H9 (cell line): ENCODE measurements around the gene TKFC. TPM values are rescaled to one million over a fixed set of nuclear protein-coding genes. Genes with fewer than 3 reads are reported as not detected.

Experiments used
- DNase-seq: peaks from one replicate; pipeline ENCODE4 v3.0.0-alpha.2; 2017
- H2AFZ ChIP-seq: one replicate; pipeline ENCODE4 v1.6.1; 2013; ENCODE audit warnings: mild to moderate bottlenecking, low read length, control low read depth, moderate library complexity
- H2AK5ac ChIP-seq: 2 replicates; pipeline ENCODE4 v1.6.1; 2013; ENCODE audit warnings: low read length, control low read depth, mixed read lengths; ENCODE audit not compliant: insufficient read length
- H2BK120ac ChIP-seq: one replicate; pipeline ENCODE4 v1.6.1; 2013; ENCODE audit warnings: low read depth, mild to moderate bottlenecking, low read length, control low read depth, inconsistent platforms; ENCODE audit not compliant: poor library complexity, severe bottlenecking
- H2BK12ac ChIP-seq: 2 replicates; pipeline ENCODE4 v1.6.1; 2013; ENCODE audit warnings: low read length, control low read depth, mixed read lengths, low read depth; ENCODE audit not compliant: insufficient read length
- H2BK15ac ChIP-seq: 2 replicates; pipeline ENCODE4 v1.6.1; 2013; ENCODE audit warnings: low read depth, low read length, control low read depth
- H2BK20ac ChIP-seq: one replicate; pipeline ENCODE4 v1.6.1; 2013; ENCODE audit warnings: low read depth, mild to moderate bottlenecking, low read length, control low read depth, inconsistent platforms; ENCODE audit not compliant: poor library complexity, severe bottlenecking
- H2BK5ac ChIP-seq: 2 replicates; pipeline ENCODE4 v1.6.1; 2013; ENCODE audit warnings: low read length, control low read depth, mixed read lengths; ENCODE audit not compliant: insufficient read length
- H3K14ac ChIP-seq: 2 replicates; pipeline ENCODE4 v1.6.1; 2013; ENCODE audit warnings: low read length, control low read depth; ENCODE audit not compliant: insufficient read depth
- H3K18ac ChIP-seq: 2 replicates; pipeline ENCODE4 v1.6.1; 2013; ENCODE audit warnings: low read depth, mild to moderate bottlenecking, mixed read lengths, low read length, control low read depth; ENCODE audit not compliant: insufficient read length
- H3K23ac ChIP-seq: 2 replicates; pipeline ENCODE4 v1.6.1; 2013; ENCODE audit warnings: low read length, control low read depth, mixed read lengths, low read depth; ENCODE audit not compliant: insufficient read length
- H3K23me2 ChIP-seq: 2 replicates; pipeline ENCODE4 v1.6.1; 2013; ENCODE audit warnings: low read depth, mild to moderate bottlenecking, mixed read lengths, low read length, control low read depth; ENCODE audit not compliant: insufficient read length, poor library complexity, severe bottlenecking
- H3K27ac ChIP-seq: 2 replicates; pipeline ENCODE4 v1.5.1; 2013; ENCODE audit warnings: low read length, control low read depth, mixed read lengths, low read depth; ENCODE audit not compliant: insufficient read length
- H3K27me3 ChIP-seq: 2 replicates; pipeline ENCODE4 v1.6.1; 2013; ENCODE audit warnings: low read length, control low read depth, inconsistent platforms; ENCODE audit not compliant: insufficient read depth
- H3K4ac ChIP-seq: 2 replicates; pipeline ENCODE4 v1.6.1; 2013; ENCODE audit warnings: low read depth, mild to moderate bottlenecking, control low read depth, inconsistent platforms, low read length, moderate library complexity
- H3K4me1 ChIP-seq: 2 replicates; pipeline ENCODE4 v1.6.1; 2013; ENCODE audit warnings: low read length, control low read depth, inconsistent platforms; ENCODE audit not compliant: insufficient read depth
- H3K4me2 ChIP-seq: 2 replicates; pipeline ENCODE4 v1.6.1; 2013; ENCODE audit warnings: low read length, control low read depth, mixed read lengths; ENCODE audit not compliant: insufficient read length, insufficient read depth
- H3K56ac ChIP-seq: 2 replicates; pipeline ENCODE4 v1.6.1; 2013; ENCODE audit warnings: low read depth, mild to moderate bottlenecking, mixed read lengths, low read length, control low read depth; ENCODE audit not compliant: insufficient read length
- H3K79me1 ChIP-seq: 2 replicates; pipeline ENCODE4 v1.6.1; 2013; ENCODE audit warnings: low read depth, mild to moderate bottlenecking, moderate library complexity, low read length, control low read depth, inconsistent platforms; ENCODE audit not compliant: insufficient read depth, poor library complexity, severe bottlenecking
- H3K79me2 ChIP-seq: 2 replicates; pipeline ENCODE4 v1.6.1; 2013; ENCODE audit warnings: low read length, control low read depth, inconsistent platforms; ENCODE audit not compliant: insufficient read depth
- H3K9ac ChIP-seq: 2 replicates; pipeline ENCODE4 v1.6.1; 2013; ENCODE audit warnings: low read length, control low read depth, mixed read lengths; ENCODE audit not compliant: insufficient read length; ENCODE audit errors: extremely low read depth
- H3K9me3 ChIP-seq: one replicate; pipeline ENCODE4 v1.6.1; 2013; ENCODE audit warnings: low read depth, low read length, inconsistent platforms; ENCODE audit not compliant: control insufficient read depth
- H3T11ph ChIP-seq: one replicate; pipeline ENCODE4 v1.6.1; 2013; ENCODE audit warnings: mild to moderate bottlenecking, low read length, control low read depth, inconsistent platforms
- H4K20me1 ChIP-seq: one replicate; pipeline ENCODE4 v1.6.1; 2013; ENCODE audit not compliant: control insufficient read depth, insufficient read length, insufficient read depth
- H4K5ac ChIP-seq: 2 replicates; pipeline ENCODE4 v1.6.1; 2013; ENCODE audit warnings: low read depth, mild to moderate bottlenecking, mixed read lengths, low read length, control low read depth; ENCODE audit not compliant: insufficient read length
- H4K8ac ChIP-seq: replicated peaks from 2 replicates; pipeline ENCODE4 v1.6.1; 2013; ENCODE audit warnings: low read length, control low read depth, mixed read lengths, low read depth; ENCODE audit not compliant: insufficient read length
- H4K91ac ChIP-seq: 2 replicates; pipeline ENCODE4 v1.6.1; 2013; ENCODE audit warnings: low read depth, mild to moderate bottlenecking, moderate library complexity, mixed read lengths, low read length, control low read depth; ENCODE audit not compliant: insufficient read length
- H3K27ac Mint-ChIP-seq, 3 experiments: 2 replicates in 2 of 3; 3 replicates in 1 of 3; pipeline ENCODE4 v1.8.0; 2020 to 2021; ENCODE audit warnings: mixed read lengths in 3 of 3, mild to moderate bottlenecking in 1 of 3, moderate library complexity in 1 of 3
- H3K27me3 Mint-ChIP-seq: 2 replicates; pipeline ENCODE4 v1.8.0; 2021; ENCODE audit warnings: low read depth, mild to moderate bottlenecking, moderate library complexity, mixed read lengths
- H3K36me3 Mint-ChIP-seq, 3 experiments: 2 replicates in 2 of 3; 3 replicates in 1 of 3; pipeline ENCODE4 v1.8.0; 2020 to 2021; ENCODE audit warnings: low read depth in 3 of 3, mixed read lengths in 3 of 3; ENCODE audit not compliant: insufficient read depth in 1 of 3
- H3K4me1 Mint-ChIP-seq, 2 experiments: 2 replicates each; pipeline ENCODE4 v1.8.0; 2020; ENCODE audit warnings: mixed read lengths in 2 of 2
- H3K4me3 Mint-ChIP-seq, 2 experiments: 2 replicates in 1 of 2; 3 replicates in 1 of 2; pipeline ENCODE4 v1.8.0; 2020 to 2021; ENCODE audit warnings: mild to moderate bottlenecking in 2 of 2, mixed read lengths in 2 of 2, moderate library complexity in 1 of 2
- H3K9me3 Mint-ChIP-seq, 2 experiments: 2 replicates in 1 of 2; 3 replicates in 1 of 2; pipeline ENCODE4 v1.8.0; 2020; ENCODE audit warnings: mild to moderate bottlenecking in 2 of 2, mixed read lengths in 2 of 2, moderate library complexity in 1 of 2
- WGBS: extraction: QIAGEN DNeasy Blood & Tissue Kit; methylation state at CpG from one replicate; pipeline ENCODE4 v1.1.7; 2013; ENCODE audit warnings: missing lambda C conversion rate, low lambda C conversion rate, mixed read lengths; ENCODE audit not compliant: insufficient read length; ENCODE audit errors: extremely low coverage; 5-methylcytosine and 5-hydroxymethylcytosine counted together
- total RNA-seq: library from RNA; stranded (reverse); gene quantifications from 2 replicates; pipeline ENCODE4 v1.2.1, GENCODE V29; 2021
- TF ChIP-seq, protein P1 (sequence below): fragments of 200-600 bp; sonication (generic); conservative IDR thresholded peaks from 3 replicates; pipeline ENCODE4 v1.8.0; 2021; ENCODE audit warnings: antibody characterized with exemption, mild to moderate bottlenecking

The TKFC gene
- total RNA-seq, 1 experiment from 2014 or later = 59.0 TPM

- Mint-ChIP-seq H3K36me3 (peaks cover 7 to 32% (median 24%) of the 10 kb centered on the region in 3 experiments; a peak in 6 of 7 replicates), H3K27me3 (no peaks in the 10 kb centered on the region), H3K4me3 (no peak overlapping the region), H3K9me3 (no peaks in the 10 kb centered on the region; a peak in 1 of 5 replicates), H3K4me1 (peaks cover 39 to 45% of the 10 kb centered on the region in 2 experiments), H3K27ac (peak overlapping the region; percentile 61 to 87 (median 79); a peak in 5 of 7 replicates)
- Histone ChIP-seq H3K14ac (no peak overlapping the region), H3T11ph (no peak overlapping the region), H3K27ac (no peak overlapping the region), H3K27me3 (no peaks in the 10 kb centered on the region), H2AFZ (no peak overlapping the region), H3K9ac (peak overlapping the region; percentile 34), H3K18ac (no peak overlapping the region), H2AK5ac (no peak overlapping the region), H3K23ac (no peak overlapping the region), H3K79me1 (no peaks in the 10 kb centered on the region), H4K91ac (no peak overlapping the region), H3K4ac (no peak overlapping the region), H2BK120ac (no peak overlapping the region), H3K23me2 (peaks cover 13% of the 10 kb centered on the region), H4K20me1 (no peaks in the 10 kb centered on the region), H4K8ac (no peak overlapping the region), H3K56ac (no peak overlapping the region), H2BK12ac (no peak overlapping the region), H3K79me2 (peaks cover 18% of the 10 kb centered on the region), H3K9me3 (no peaks in the 10 kb centered on the region), H2BK5ac (no peak overlapping the region), H2BK20ac (no peak overlapping the region), H4K5ac (no peak overlapping the region), H2BK15ac (no peak overlapping the region), H3K4me2 (no peak overlapping the region), H3K4me1 (peaks cover 5% of the 10 kb centered on the region)
- no peak for DNase-seq
- TF ChIP-seq, protein P1, sequence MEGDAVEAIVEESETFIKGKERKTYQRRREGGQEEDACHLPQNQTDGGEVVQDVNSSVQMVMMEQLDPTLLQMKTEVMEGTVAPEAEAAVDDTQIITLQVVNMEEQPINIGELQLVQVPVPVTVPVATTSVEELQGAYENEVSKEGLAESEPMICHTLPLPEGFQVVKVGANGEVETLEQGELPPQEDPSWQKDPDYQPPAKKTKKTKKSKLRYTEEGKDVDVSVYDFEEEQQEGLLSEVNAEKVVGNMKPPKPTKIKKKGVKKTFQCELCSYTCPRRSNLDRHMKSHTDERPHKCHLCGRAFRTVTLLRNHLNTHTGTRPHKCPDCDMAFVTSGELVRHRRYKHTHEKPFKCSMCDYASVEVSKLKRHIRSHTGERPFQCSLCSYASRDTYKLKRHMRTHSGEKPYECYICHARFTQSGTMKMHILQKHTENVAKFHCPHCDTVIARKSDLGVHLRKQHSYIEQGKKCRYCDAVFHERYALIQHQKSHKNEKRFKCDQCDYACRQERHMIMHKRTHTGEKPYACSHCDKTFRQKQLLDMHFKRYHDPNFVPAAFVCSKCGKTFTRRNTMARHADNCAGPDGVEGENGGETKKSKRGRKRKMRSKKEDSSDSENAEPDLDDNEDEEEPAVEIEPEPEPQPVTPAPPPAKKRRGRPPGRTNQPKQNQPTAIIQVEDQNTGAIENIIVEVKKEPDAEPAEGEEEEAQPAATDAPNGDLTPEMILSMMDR = no peak
- no CpG with 5 or more reads among the region's 1 CpG for WGBS
These were observed 2.3 kb downstream of the TKFC start for GRCh38 chr11:61335355-61335710.
